Testis (tissue), 2 donors: ENCODE measurements around the gene SCAF11.

Source experiments
- CTCF ChIP-seq, 3 experiments: fragments of 450-650 bp in 2 of 3; fragments of 200-600 bp in 1 of 3; sonication (generic) in 1 of 3; IDR thresholded peaks; one replicate each; pipeline ENCODE4 v1.5.1; 2016 to 2019; ENCODE audit warnings: antibody characterized with exemption in 3 of 3, mild to moderate bottlenecking in 2 of 3, moderate library complexity in 1 of 3
- POLR2A ChIP-seq: fragments of 450-650 bp; IDR thresholded peaks from one replicate; pipeline ENCODE4 v1.6.1; 2017; ENCODE audit warnings: antibody characterized with exemption, mild to moderate bottlenecking, moderate library complexity

GRCh38 chr12:46005823-46006222 lies 15.4 kb upstream of the SCAF11 start:
- TF ChIP-seq CTCF (IDR thresholded peaks at IDR 0.05) (no peak), POLR2A (no peak)
